Endothelial cell of umbilical vein (primary cell): ENCODE data around the gene COL5A1. TPM values are rescaled to one million over a fixed set of nuclear protein-coding genes. Genes with fewer than 3 reads are reported as not detected.

ENCODE experiments used
- BruUV-seq: library from RNA; stranded (reverse); fragments of 400-500 nt; replicated peaks from 2 replicates; lab custom pipeline; 2021; lab: Mats Ljungman, UMichigan
- CTCF ChIA-PET: fragments of 300-600, 350-600 bp; sonication (Branson Sonifier 250); formaldehyde crosslinking; loops from one replicate; lab custom pipeline; 2021; ENCODE audit warnings: antibody characterized with exemption, inconsistent platforms; lab: Charles Lee
- POLR2A ChIA-PET: fragments of 300-600, 350-600 bp; sonication (Branson Sonifier 250); formaldehyde crosslinking; loops from one replicate; lab custom pipeline; 2021; ENCODE audit warnings: antibody characterized with exemption, inconsistent platforms; lab: Charles Lee
- DNase-seq: peaks from one replicate; pipeline ENCODE4 v3.0.0-alpha.2; 2011; ENCODE audit warnings: low read depth, low spot score
- FAIRE-seq: peaks from 2 replicates; lab custom pipeline; 2011; peaks lifted over from hg19 to GRCh38; lab: Jason Lieb, UNC
- H2AFZ ChIP-seq: 2 replicates; pipeline ENCODE4 v1.6.0; 2012; ENCODE audit warnings: low read depth, low read length, control low read depth, inconsistent platforms
- H3K27ac ChIP-seq: 2 replicates; pipeline ENCODE4 v1.5.1; 2011; ENCODE audit warnings: low read depth, mild to moderate bottlenecking, control low read depth, low read length, moderate library complexity; ENCODE audit not compliant: insufficient read depth
- H3K27me3 ChIP-seq, 2 experiments: 2 replicates each; pipeline versions ENCODE4 v1.6.0 to v1.6.1; 2011; ENCODE audit warnings: low read length in 2 of 2, mixed read lengths in 1 of 2; ENCODE audit not compliant: control insufficient read depth in 2 of 2, insufficient read depth in 2 of 2
- H3K36me3 ChIP-seq, 2 experiments: 2 replicates in 1 of 2; 3 replicates in 1 of 2; pipeline ENCODE4 v1.5.1; 2011; ENCODE audit warnings: low read length in 2 of 2, mild to moderate bottlenecking in 1 of 2, moderate library complexity in 1 of 2; ENCODE audit not compliant: control insufficient read depth in 2 of 2, insufficient read depth in 2 of 2; ENCODE audit errors: extremely low read depth in 1 of 2
- H3K4me1 ChIP-seq: 3 replicates; pipeline ENCODE4 v1.5.1; 2011; ENCODE audit warnings: mild to moderate bottlenecking, low read length; ENCODE audit not compliant: control insufficient read depth, insufficient read depth; ENCODE audit errors: extremely low read depth
- H3K4me2 ChIP-seq: 2 replicates; pipeline ENCODE4 v1.6.1; 2011; ENCODE audit warnings: low read length, control low read depth, mixed read lengths; ENCODE audit not compliant: insufficient read depth
- H3K4me3 ChIP-seq, 3 experiments: fragments of 200-600 bp in 1 of 3; sonication (generic), shearing (Covaris generic) in 1 of 3; replicated peaks in 1 of 3; 2 replicates each; pipeline ENCODE4 v1.5.1; 2011 to 2016; ENCODE audit warnings: control low read depth in 3 of 3, low read length in 3 of 3, mild to moderate bottlenecking in 2 of 3, inconsistent platforms in 1 of 3, low read depth in 1 of 3, moderate library complexity in 1 of 3; ENCODE audit not compliant: insufficient read depth in 1 of 3
- H3K79me2 ChIP-seq: 2 replicates; pipeline ENCODE4 v1.6.0; 2012; ENCODE audit warnings: low read length, inconsistent platforms; ENCODE audit not compliant: control insufficient read depth, insufficient read depth
- H3K9ac ChIP-seq: replicated peaks from 2 replicates; pipeline ENCODE3; 2011; ENCODE audit warnings: low read length, control low read depth; ENCODE audit not compliant: insufficient read depth; ENCODE audit errors: extremely low read depth
- H3K9me1 ChIP-seq: replicated peaks from 3 replicates; pipeline ENCODE4 v1.6.0; 2011; ENCODE audit warnings: mild to moderate bottlenecking, low read length; ENCODE audit not compliant: control insufficient read depth, insufficient read depth; ENCODE audit errors: extremely low read depth
- H3K9me3 ChIP-seq: replicated peaks from 2 replicates; pipeline ENCODE4 v1.5.1; 2012; ENCODE audit warnings: low read length, inconsistent platforms; ENCODE audit not compliant: control insufficient read depth, insufficient read depth
- H4K20me1 ChIP-seq: replicated peaks from 2 replicates; pipeline ENCODE3; 2011; ENCODE audit warnings: mild to moderate bottlenecking, low read length; ENCODE audit not compliant: control insufficient read depth, insufficient read depth; ENCODE audit errors: extremely low read depth
- CTCF ChIP-seq, 2 donors: IDR thresholded peaks; 1 replicate in 1 of 2; 2 replicates in 1 of 2; pipeline ENCODE4 v1.5.1; 2011; ENCODE audit warnings: low read length in 2 of 2, mild to moderate bottlenecking in 2 of 2, moderate library complexity in 2 of 2, control low read depth in 1 of 2, inconsistent platforms in 1 of 2, low read depth in 1 of 2; ENCODE audit not compliant: insufficient read depth in 1 of 2; ENCODE audit errors: extremely low read depth in 1 of 2
- EZH2 ChIP-seq: IDR thresholded peaks from 2 replicates; pipeline ENCODE4 v1.6.1; 2012; ENCODE audit warnings: borderline replicate concordance, low read depth, mild to moderate bottlenecking, moderate library complexity, low read length, inconsistent platforms; ENCODE audit not compliant: severe bottlenecking
- FOS ChIP-seq: IDR thresholded peaks from 2 replicates; pipeline ENCODE4 v1.6.1; 2011; ENCODE audit warnings: mild to moderate bottlenecking, low read length, moderate library complexity, borderline replicate concordance; ENCODE audit not compliant: insufficient read depth
- GATA2 ChIP-seq: IDR thresholded peaks from 2 replicates; pipeline ENCODE4 v1.7.0; 2011; ENCODE audit warnings: low read depth, mild to moderate bottlenecking, moderate library complexity, mixed read lengths, low read length; ENCODE audit not compliant: insufficient read length, insufficient read depth
- JUN ChIP-seq: IDR thresholded peaks from 2 replicates; pipeline ENCODE4 v1.6.1; 2011; ENCODE audit warnings: borderline replicate concordance, low read depth; ENCODE audit not compliant: insufficient read length, insufficient read depth
- MAX ChIP-seq: IDR thresholded peaks from 2 replicates; pipeline ENCODE4 v1.6.1; 2011; ENCODE audit not compliant: insufficient read depth, insufficient read length
- MYC ChIP-seq: IDR thresholded peaks from one replicate; pipeline ENCODE4 v1.6.1; 2011; ENCODE audit warnings: mild to moderate bottlenecking, low read depth, low read length
- POLR2A ChIP-seq: IDR thresholded peaks from 2 replicates; pipeline ENCODE4 v1.6.1; 2012; ENCODE audit warnings: low read depth, mild to moderate bottlenecking, control low read depth, low read length
- POLR2AphosphoS5 ChIP-seq: IDR thresholded peaks from 2 replicates; pipeline ENCODE4 v1.6.1; 2012; ENCODE audit warnings: low read depth, mild to moderate bottlenecking, control low read depth, low read length, moderate library complexity; ENCODE audit not compliant: insufficient read depth
- dilution Hi-C: fragments of 300-500 bp; cut with MboI; formaldehyde crosslinking; loops from one replicate; pipeline ENCODE4 v1.15.0; 2019; ENCODE audit warnings: low sequenced_read_pairs; ENCODE audit not compliant: extremely low pct_ligation_motif_present
- intact Hi-C: fragments of 100-400 bp; cut with micrococcal nuclease; formaldehyde crosslinking; loops from one replicate; pipeline ENCODE4 v1.10.0; 2022
- polyA plus RNA-seq, 4 experiments: library from polyadenylated mRNA; depleted of rRNA in 3 of 4; stranded (reverse) in 3 of 4; unstranded in 1 of 4; fragments of >200 nt; gene quantifications; 2 replicates each; pipeline versions ENCODE4 v1.2.1 to v1.2.3, GENCODE V29; 2011 to 2012; ENCODE audit warnings: missing spikeins in 1 of 4
- total RNA-seq: library from RNA; stranded (reverse); gene quantifications from 2 replicates; pipeline ENCODE4 v1.2.3, GENCODE V29; 2021

COL5A1 gene
- total and polyA plus RNA-seq, 2 donors (not counting 3 experiments of a cell fraction or from before 2014, with no cell fraction given): 97.4 to 175 TPM

GRCh38 chr9:134728021-134728795 lies 86.6 kb downstream of the COL5A1 start:
- no peak for FAIRE-seq
- intact Hi-C loops: no loop called here

More at GRCh38 chr9:134728021-134728795, 86.6 kb downstream of the COL5A1 start:
- TF ChIP-seq FOS (no peak), GATA2 (no peak), POLR2AphosphoS5 (no peak), JUN (no peak), CTCF (IDR thresholded peaks at IDR 0.05; ENCODE audit: extremely low read depth in 1 of 2, insufficient read depth in 1 of 2, low read depth in 1 of 2, low read length in 2 of 2) (no peak), MYC (no peak), EZH2 (no peak), POLR2A (no peak), MAX (no peak)
- no peak overlapping the region for H3K4me3 ChIP-seq
- H3K79me2 ChIP-seq: no peaks in the 10 kb centered on the region
- H3K4me2 ChIP-seq: no peak overlapping the region
- no peak overlapping the region for H3K27ac ChIP-seq
- DNase-seq: no peak
- ChIA-PET CTCF (interaction anchor here (1.5 to 2.0 kb wide), 2 partner anchors 39 to 279 kb away, joined by 5 read pairs; no protein-coding TSS in a partner anchor), POLR2A (no interaction called here)
- no peak overlapping the region for H2AFZ ChIP-seq
- H3K36me3 ChIP-seq: peaks cover 7 to 24% of the 10 kb centered on the region in 2 experiments
- dilution Hi-C loops: no loop called here
- no TSS peak for BruUV-seq
- no peaks in the 10 kb centered on the region for H3K4me1 ChIP-seq
- H3K27me3 ChIP-seq: no peaks in the 10 kb centered on the region
- H4K20me1 ChIP-seq: no peaks in the 10 kb centered on the region
- no peaks in the 10 kb centered on the region for H3K9me3 ChIP-seq
- no peak overlapping the region for H3K9ac ChIP-seq
- H3K9me1 ChIP-seq: no peaks in the 10 kb centered on the region
